ENCODE data around the gene ARSB.
"Not testable (repeated sequence)": the region's sequence is repeated elsewhere in the genome, so short reads cannot be mapped to it uniquely, and the experiment has no call there.

Gene ARSB

GRCh38 chr5:78895616-78896015 is 89.5 kb downstream of the ARSB start:
- DNase-seq, result no peak

GRCh38 chr5:78893940-78894677 is 91.0 kb downstream of the ARSB start:
- no peak for DNase-seq

GRCh38 chr5:78890667-78891379 is 94.3 kb downstream of the ARSB start:
- DNase-seq, result no peak

GRCh38 chr5:78889369-78890140 is 95.6 kb downstream of the ARSB start:
- DNase-seq, result no peak

GRCh38 chr5:78888580-78889368 is 96.3 kb downstream of the ARSB start:
- no peak for DNase-seq

GRCh38 chr5:78887384-78888118 is 97.6 kb downstream of the ARSB start:
- DNase-seq, result no peak

- no peak for DNase-seq
Measured at GRCh38 chr5:78886341-78887230, 98.5 kb downstream of the ARSB start.

- no peak for DNase-seq
Measured at GRCh38 chr5:78881884-78882283, 103.2 kb downstream of the ARSB start.

GRCh38 chr5:78879516-78879915 is 105.6 kb downstream of the ARSB start:
- no peak for DNase-seq

GRCh38 chr5:78866076-78866475 is 119.0 kb downstream of the ARSB start:
- not testable (repeated sequence) for DNase-seq

GRCh38 chr5:78858364-78858763 is 126.7 kb downstream of the ARSB start:
- no peak for DNase-seq

GRCh38 chr5:78855026-78855425 is 130.1 kb downstream of the ARSB start:
- DNase-seq, result no peak

GRCh38 chr5:78851891-78852290 is 133.2 kb downstream of the ARSB start:
- not testable (repeated sequence) for DNase-seq

- DNase-seq, result no peak
Measured at GRCh38 chr5:78845470-78845869, 139.6 kb downstream of the ARSB start.

GRCh38 chr5:78843436-78843835 is 141.7 kb downstream of the ARSB start:
- no peak for DNase-seq

GRCh38 chr5:78841767-78842166 is 143.3 kb downstream of the ARSB start:
- no peak for DNase-seq

- DNase-seq, result no peak
Measured at GRCh38 chr5:78838753-78839152, 146.4 kb downstream of the ARSB start.

GRCh38 chr5:78837836-78838235 is 147.3 kb downstream of the ARSB start:
- DNase-seq, result no peak

- no peak for DNase-seq
Measured at GRCh38 chr5:78835176-78835575, 149.9 kb downstream of the ARSB start.

GRCh38 chr5:78833284-78833683 is 151.8 kb downstream of the ARSB start:
- DNase-seq, result no peak

GRCh38 chr5:78830528-78831046 is 154.5 kb downstream of the ARSB start:
- DNase-seq, result no peak

Measured in NCI-H187 (cell line).